Neural progenitor cell (in vitro differentiated cells): Measurements from ENCODE around the gene CHST15. TPM values are rescaled to one million over a fixed set of nuclear protein-coding genes. Genes with fewer than 3 reads are reported as not detected.

ENCODE experiments used
- DNase-seq: peaks from one replicate; pipeline ENCODE4 v3.0.0-alpha.2; 2016; ENCODE audit warnings: low spot score
- H2AFZ ChIP-seq: fragments of 200-600 bp; sonication (generic); replicated peaks from 2 replicates; pipeline ENCODE4 v1.6.1; 2016; ENCODE audit warnings: antibody characterized with exemption
- H3F3A ChIP-seq: fragments of 200-600 bp; sonication (generic); 2 replicates; pipeline ENCODE4 v1.6.1; 2016; ENCODE audit warnings: antibody characterized with exemption, low read depth
- H3K27ac ChIP-seq: fragments of 200-600 bp; sonication (generic); 2 replicates; pipeline ENCODE4 v1.5.1; 2016; ENCODE audit warnings: mild to moderate bottlenecking
- H3K27me3 ChIP-seq: fragments of 200-600 bp; sonication (generic); 2 replicates; pipeline ENCODE4 v1.6.1; 2016; ENCODE audit warnings: mild to moderate bottlenecking, moderate library complexity
- H3K36me3 ChIP-seq: fragments of 200-600 bp; sonication (generic); 2 replicates; pipeline ENCODE4 v1.5.1; 2016
- H3K4me1 ChIP-seq: fragments of 200-600 bp; sonication (generic); 2 replicates; pipeline ENCODE4 v1.6.1; 2016; ENCODE audit warnings: mixed run types
- H3K4me2 ChIP-seq: fragments of 200-600 bp; sonication (generic); 2 replicates; pipeline ENCODE4 v1.6.1; 2016
- H3K4me3 ChIP-seq: fragments of 200-600 bp; sonication (generic); 2 replicates; pipeline ENCODE4 v1.5.1; 2016
- H3K79me2 ChIP-seq: fragments of 200-600 bp; sonication (generic); 2 replicates; pipeline ENCODE4 v1.6.1; 2016; ENCODE audit warnings: low read depth
- H3K9ac ChIP-seq: fragments of 200-600 bp; sonication (generic); 2 replicates; pipeline ENCODE4 v1.6.1; 2016
- H3K9me3 ChIP-seq: fragments of 200-600 bp; sonication (generic); 2 replicates; pipeline ENCODE4 v1.5.1; 2016; ENCODE audit warnings: low read depth
- H4K20me1 ChIP-seq: fragments of 200-600 bp; sonication (generic); 2 replicates; pipeline ENCODE4 v1.6.1; 2016; ENCODE audit warnings: low read depth
- H3K27ac Mint-ChIP-seq: 3 replicates; pipeline ENCODE4 v1.8.0; 2021; ENCODE audit warnings: mixed read lengths
- H3K27me3 Mint-ChIP-seq: 2 replicates; pipeline ENCODE4 v1.8.0; 2022; ENCODE audit warnings: low read depth, mild to moderate bottlenecking, inconsistent platforms, moderate library complexity, mixed read lengths; ENCODE audit not compliant: insufficient read depth
- H3K36me3 Mint-ChIP-seq: 3 replicates; pipeline ENCODE4 v1.8.0; 2021; ENCODE audit warnings: mixed read lengths
- H3K4me1 Mint-ChIP-seq: 3 replicates; pipeline ENCODE4 v1.8.0; 2021; ENCODE audit warnings: mixed read lengths
- H3K4me3 Mint-ChIP-seq: 3 replicates; pipeline ENCODE4 v1.8.0; 2021; ENCODE audit warnings: mild to moderate bottlenecking, moderate library complexity, mixed read lengths
- H3K9me3 Mint-ChIP-seq: 3 replicates; pipeline ENCODE4 v1.8.0; 2020; ENCODE audit warnings: mixed read lengths
- CTCF ChIP-seq: fragments of 200-600 bp; sonication (generic); IDR thresholded peaks from 2 replicates; pipeline ENCODE4 v1.5.1; 2017; ENCODE audit warnings: antibody characterized with exemption, mild to moderate bottlenecking
- EZH2 ChIP-seq: fragments of 200-600 bp; sonication (generic); IDR thresholded peaks from 2 replicates; pipeline ENCODE4 v1.6.1; 2017; ENCODE audit warnings: antibody characterized with exemption, mild to moderate bottlenecking, moderate library complexity
- EZH2phosphoT487 ChIP-seq: fragments of 200-600 bp; sonication (generic); IDR thresholded peaks from 2 replicates; pipeline ENCODE4 v1.6.1; 2017; ENCODE audit warnings: antibody characterized with exemption
- total RNA-seq: library from RNA; depleted of rRNA; stranded (reverse); fragments of >200 nt; gene quantifications from 2 replicates; pipeline ENCODE4 v1.2.3, GENCODE V29; 2015; ENCODE audit warnings: low replicate concordance

Gene CHST15
- total RNA-seq, 1 donor from 2014 or later = 0.54 TPM

DNA sequence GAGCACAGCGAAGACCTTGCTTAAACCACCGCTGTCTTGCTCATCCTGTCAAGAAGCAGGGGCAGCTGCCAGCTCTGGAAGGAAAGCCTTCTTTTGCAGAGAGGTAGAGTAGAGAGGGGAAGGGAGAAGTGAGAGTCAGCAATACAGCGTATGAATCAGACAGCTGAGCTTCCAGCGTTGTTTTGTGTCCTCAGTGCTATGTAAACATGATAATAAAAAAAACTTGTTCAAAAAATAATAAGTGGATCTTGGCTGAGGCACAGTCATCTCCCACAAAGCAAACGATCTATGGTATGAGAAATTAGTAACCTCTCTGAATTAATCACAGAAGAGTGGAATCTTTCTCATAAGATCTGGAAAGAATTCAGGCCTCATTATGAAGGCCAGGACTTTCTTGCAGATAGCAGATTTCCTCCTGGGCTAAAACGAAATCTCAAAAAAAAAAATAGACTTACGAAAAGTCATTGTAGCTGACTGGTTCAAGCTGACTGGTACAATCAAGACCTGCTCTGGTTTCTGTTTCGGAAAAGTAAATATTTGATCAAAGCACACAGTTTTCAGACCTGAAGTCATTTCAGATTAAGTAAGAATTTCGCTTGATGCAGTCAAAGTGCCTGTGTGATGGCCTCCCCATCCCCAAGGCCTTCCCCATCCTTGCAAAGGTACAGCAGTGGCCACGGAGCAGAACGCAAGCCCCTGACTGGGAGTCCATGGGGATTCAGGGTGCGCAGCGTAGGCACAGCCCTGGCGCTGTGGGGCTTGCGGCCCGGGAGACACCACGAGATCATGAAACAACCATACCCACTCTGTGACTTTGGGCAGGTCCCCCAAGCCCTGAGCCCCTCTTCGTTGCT lies 29.4 kb downstream of the CHST15 start:
- peaks cover 50% of the 10 kb centered on the region for H3K4me1 Mint-ChIP-seq
- peak overlapping the region; percentile 79 for H3K27ac Mint-ChIP-seq
- no peak overlapping the region for H3K27ac ChIP-seq
- no peak for DNase-seq
- H3K4me3 ChIP-seq = no peak overlapping the region
- H3K4me3 Mint-ChIP-seq = no peak overlapping the region
- no peak overlapping the region for H3K9ac ChIP-seq
- no peaks in the 10 kb centered on the region for H3K79me2 ChIP-seq
- peaks cover 2% of the 10 kb centered on the region for H3K36me3 Mint-ChIP-seq
- H3K36me3 ChIP-seq = no peaks in the 10 kb centered on the region
- no peaks in the 10 kb centered on the region for H4K20me1 ChIP-seq
- H3K9me3 Mint-ChIP-seq = no peaks in the 10 kb centered on the region
- no peaks in the 10 kb centered on the region for H3K27me3 ChIP-seq
- H3K4me1 ChIP-seq = peaks cover 33% of the 10 kb centered on the region
- peaks cover 10% of the 10 kb centered on the region for H3F3A ChIP-seq
- no peak for TF ChIP-seq EZH2phosphoT487
- TF ChIP-seq EZH2 = no peak
- no peak for TF ChIP-seq CTCF
- peaks cover 7% of the 10 kb centered on the region for H3K27me3 Mint-ChIP-seq
- no peak overlapping the region for H2AFZ ChIP-seq
- H3K9me3 ChIP-seq = no peaks in the 10 kb centered on the region
- H3K4me2 ChIP-seq = no peak overlapping the region

DNA sequence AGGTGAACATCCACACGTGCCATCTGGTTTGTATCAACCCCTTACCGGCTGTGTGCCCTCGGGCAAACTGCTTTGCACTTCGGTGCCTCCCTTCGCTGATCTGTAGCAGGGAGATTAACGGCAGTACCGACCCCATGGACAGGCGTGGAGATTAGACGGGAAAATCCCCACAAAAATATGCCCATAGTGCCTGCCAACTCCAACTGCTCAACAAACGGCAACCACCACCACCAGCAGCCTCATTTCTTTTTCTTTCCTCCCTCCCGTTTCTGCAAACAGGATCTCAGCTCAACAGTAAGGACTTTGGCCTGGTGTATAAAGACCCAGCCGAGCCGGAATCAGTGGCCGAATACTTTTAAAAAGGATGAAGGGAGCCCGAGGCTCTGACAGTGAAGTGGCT lies 31.0 kb downstream of the CHST15 start:
- Histone ChIP-seq H4K20me1 (no peaks in the 10 kb centered on the region), H3K9ac (no peak overlapping the region), H3K9me3 (no peaks in the 10 kb centered on the region), H3K27ac (no peak overlapping the region), H2AFZ (peak overlapping the region; percentile 19), H3K4me3 (no peak overlapping the region), H3F3A (peaks cover 10% of the 10 kb centered on the region), H3K79me2 (no peaks in the 10 kb centered on the region), H3K36me3 (no peaks in the 10 kb centered on the region), H3K4me2 (no peak overlapping the region), H3K4me1 (peaks cover 32% of the 10 kb centered on the region), H3K27me3 (no peaks in the 10 kb centered on the region)
- Mint-ChIP-seq H3K4me1 (peaks cover 48% of the 10 kb centered on the region), H3K9me3 (no peaks in the 10 kb centered on the region), H3K27me3 (peaks cover 5% of the 10 kb centered on the region), H3K27ac (no peak overlapping the region), H3K4me3 (no peak overlapping the region), H3K36me3 (peaks cover 2% of the 10 kb centered on the region)
- no peak for DNase-seq
- TF ChIP-seq EZH2phosphoT487 (no peak), EZH2 (no peak), CTCF (no peak)

DNA sequence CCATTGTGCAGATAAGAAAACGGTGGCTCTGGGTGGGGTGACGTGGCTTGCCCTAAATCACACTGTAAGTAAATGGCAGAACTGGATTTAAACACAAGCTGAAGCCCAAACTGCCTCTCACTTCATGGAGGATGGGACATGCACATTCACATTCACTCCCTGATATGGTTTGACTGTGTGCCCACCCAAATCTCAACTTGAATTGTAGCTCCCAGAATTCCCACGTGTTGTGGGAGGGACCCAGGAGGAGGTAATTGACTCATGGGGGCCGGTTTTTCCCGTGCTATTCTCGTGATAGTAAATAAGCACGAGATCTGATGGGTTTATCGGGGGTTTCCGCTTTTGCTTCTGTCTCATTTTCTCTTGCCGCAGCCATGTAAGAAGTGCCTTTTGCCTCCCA lies 32.4 kb downstream of the CHST15 start:
- peaks cover 40% of the 10 kb centered on the region for H3K4me1 Mint-ChIP-seq
- no peak for TF ChIP-seq CTCF
- TF ChIP-seq EZH2 = no peak
- H3K36me3 ChIP-seq = no peaks in the 10 kb centered on the region
- H3K27me3 ChIP-seq = no peaks in the 10 kb centered on the region
- H3K9ac ChIP-seq = no peak overlapping the region
- no peak overlapping the region for H3K4me2 ChIP-seq
- peaks cover 2% of the 10 kb centered on the region for H3K9me3 Mint-ChIP-seq
- H3K79me2 ChIP-seq = no peaks in the 10 kb centered on the region
- no peak overlapping the region for H3K27ac Mint-ChIP-seq
- no peak overlapping the region for H3K4me3 ChIP-seq
- H3F3A ChIP-seq = peaks cover 1% of the 10 kb centered on the region
- no peak for DNase-seq
- H2AFZ ChIP-seq = no peak overlapping the region
- peaks cover 24% of the 10 kb centered on the region for H3K4me1 ChIP-seq
- H3K27me3 Mint-ChIP-seq = peaks cover 5% of the 10 kb centered on the region
- no peaks in the 10 kb centered on the region for H3K9me3 ChIP-seq
- peaks cover 2% of the 10 kb centered on the region for H3K36me3 Mint-ChIP-seq
- no peak overlapping the region for H3K4me3 Mint-ChIP-seq
- no peaks in the 10 kb centered on the region for H4K20me1 ChIP-seq
- no peak overlapping the region for H3K27ac ChIP-seq
